Naive thymus-derived CD4-positive, alpha-beta T cell (primary cell): Measurements from ENCODE around the gene HAVCR2. TPM values are rescaled to one million over a fixed set of nuclear protein-coding genes. Genes with fewer than 3 reads are reported as not detected.

Source experiments
- ATAC-seq: fragments of 150-1000 bp; cut with Tn5 transposase; 2 replicates; pipeline ENCODE4 v1.10.0; 2021; ENCODE audit warnings: mild to moderate bottlenecking, moderate library complexity
- CTCF ChIA-PET: fragments of 350-600 bp; sonication (Branson Sonifier 250); formaldehyde crosslinking; loops from one replicate; lab custom pipeline; 2021; ENCODE audit warnings: antibody characterized with exemption; lab: Charles Lee
- POLR2A ChIA-PET: fragments of 350-600 bp; sonication (Branson Sonifier 250); formaldehyde crosslinking; loops from one replicate; lab custom pipeline; 2021; ENCODE audit warnings: antibody characterized with exemption, inconsistent platforms; lab: Charles Lee
- DNase-seq, 9 donors: peaks; one replicate each; pipeline versions ENCODE4 v3.0.0 to v3.0.0-alpha.2; 2020 to 2022; ENCODE audit warnings: mixed read lengths in 1 of 9
- H3K27ac ChIP-seq: one replicate; pipeline ENCODE4 v1.7.0; 2013; ENCODE audit warnings: mild to moderate bottlenecking, low read depth, low read length, moderate library complexity
- H3K27me3 ChIP-seq, 2 donors: one replicate each; pipeline ENCODE4 v1.7.0; 2013; ENCODE audit warnings: low read length in 2 of 2, mild to moderate bottlenecking in 2 of 2, moderate library complexity in 2 of 2; ENCODE audit not compliant: control insufficient read depth in 2 of 2, insufficient read depth in 2 of 2
- H3K36me3 ChIP-seq, 3 experiments: 1 replicate in 2 of 3; 2 replicates in 1 of 3; pipeline ENCODE4 v1.7.0; 2013; ENCODE audit warnings: low read length in 3 of 3, mild to moderate bottlenecking in 3 of 3, moderate library complexity in 1 of 3; ENCODE audit not compliant: insufficient read depth in 3 of 3, control insufficient read depth in 2 of 3
- H3K4me1 ChIP-seq, 2 donors: one replicate each; pipeline ENCODE4 v1.7.0; 2013; ENCODE audit warnings: low read length in 2 of 2, mild to moderate bottlenecking in 2 of 2, moderate library complexity in 1 of 2; ENCODE audit not compliant: control insufficient read depth in 2 of 2, insufficient read depth in 2 of 2
- H3K4me3 ChIP-seq: 2 replicates; pipeline ENCODE4 v1.7.0; 2013; ENCODE audit warnings: mild to moderate bottlenecking, low read length
- H3K9me3 ChIP-seq, 3 experiments: 1 replicate in 2 of 3; 2 replicates in 1 of 3; pipeline ENCODE4 v1.7.0; 2013; ENCODE audit warnings: low read length in 3 of 3; ENCODE audit not compliant: control insufficient read depth in 2 of 3
- H3K27ac Mint-ChIP-seq, 9 donors: one replicate each; pipeline ENCODE4 v1.8.0; 2020 to 2022; ENCODE audit warnings: mixed read lengths in 9 of 9, mild to moderate bottlenecking in 8 of 9, moderate library complexity in 5 of 9, inconsistent platforms in 2 of 9
- H3K27me3 Mint-ChIP-seq, 5 donors: one replicate each; pipeline ENCODE4 v1.8.0; 2021 to 2022; ENCODE audit warnings: mixed read lengths in 5 of 5, mild to moderate bottlenecking in 1 of 5
- H3K36me3 Mint-ChIP-seq, 5 donors: one replicate each; pipeline ENCODE4 v1.8.0; 2020 to 2022; ENCODE audit warnings: mixed read lengths in 5 of 5, mild to moderate bottlenecking in 3 of 5, inconsistent platforms in 1 of 5
- H3K4me1 Mint-ChIP-seq, 7 donors: one replicate each; pipeline ENCODE4 v1.8.0; 2020 to 2022; ENCODE audit warnings: mixed read lengths in 7 of 7, mild to moderate bottlenecking in 3 of 7, inconsistent platforms in 1 of 7
- H3K4me3 Mint-ChIP-seq, 10 donors: one replicate each; pipeline ENCODE4 v1.8.0; 2020 to 2022; ENCODE audit warnings: mild to moderate bottlenecking in 10 of 10, mixed read lengths in 10 of 10, moderate library complexity in 6 of 10, inconsistent platforms in 2 of 10
- H3K9me3 Mint-ChIP-seq, 11 donors: one replicate each; pipeline ENCODE4 v1.8.0; 2020 to 2022; ENCODE audit warnings: mixed read lengths in 11 of 11, mild to moderate bottlenecking in 4 of 11, inconsistent platforms in 1 of 11, moderate library complexity in 1 of 11
- intact Hi-C, 2 donors: fragments of 100-400 bp; cut with micrococcal nuclease; formaldehyde crosslinking; loops; one replicate each; pipeline ENCODE4 v1.15.1; 2023
- polyA plus RNA-seq, 2 donors: library from polyadenylated mRNA; unstranded; fragments of 300-500 nt; fragmentation: Illumina TruSeq; gene quantifications; one replicate each; pipeline ENCODE4 v1.2.3, GENCODE V29; 2021
- total RNA-seq, 6 experiments: library from RNA in 5 of 6; stranded (reverse) in 5 of 6; gene quantifications; 1 replicate in 5 of 6; 2 replicates in 1 of 6; pipeline ENCODE4 v1.2.3 and lab custom pipeline; 2021 to 2026

The HAVCR2 gene
- total and polyA plus RNA-seq, 7 experiments from 2014 or later, result 2.2 to 110 (median 5.5) TPM

- Histone ChIP-seq H3K27me3 (no peaks in the 10 kb centered on the region), H3K4me3 (no peak overlapping the region), H3K4me1 (peaks cover 0 to under 1% of the 10 kb centered on the region in 2 donors), H3K36me3 (no peaks in the 10 kb centered on the region), H3K27ac (no peak overlapping the region), H3K9me3 (peaks cover 0 to 6% (median 0%) of the 10 kb centered on the region in 3 experiments)
- Mint-ChIP-seq H3K27ac (no peak overlapping the region), H3K4me3 (no peak overlapping the region), H3K27me3 (peaks cover 0 to 2% (median 0%) of the 10 kb centered on the region in 5 donors), H3K4me1 (peaks cover 1 to 8% (median 7%) of the 10 kb centered on the region in 7 donors), H3K36me3 (peaks cover 3 to 51% (median 20%) of the 10 kb centered on the region in 5 donors), H3K9me3 (peaks cover 0 to 34% (median 18%) of the 10 kb centered on the region in 11 donors)
- ChIA-PET CTCF (no interaction called here), POLR2A (interaction anchor here (1.0 kb wide), 1 partner anchor 21 kb away, joined by 4 read pairs; the partner anchor contains the start of gene MED7)
- no peak for ATAC-seq
- intact Hi-C loops, result no loop called here
- DNase-seq, result no peak
Measured at GRCh38 chr5:157121709-157122108, 12.9 kb upstream of the HAVCR2 start.

GRCh38 chr5:157120102-157120501 is 11.3 kb upstream of the HAVCR2 start:
- H3K27ac Mint-ChIP-seq, result no peak overlapping the region
- H3K36me3 Mint-ChIP-seq, result peaks cover 3 to 47% (median 20%) of the 10 kb centered on the region in 5 donors
- ATAC-seq, result no peak
- no peak overlapping the region for H3K4me3 Mint-ChIP-seq
- peaks cover 0 to 6% (median 0%) of the 10 kb centered on the region in 3 experiments for H3K9me3 ChIP-seq
- no peaks in the 10 kb centered on the region for H3K36me3 ChIP-seq
- H3K4me1 ChIP-seq, result peaks cover 3 to 6% of the 10 kb centered on the region in 2 donors
- H3K27me3 Mint-ChIP-seq, result peaks cover 0 to 2% (median 0%) of the 10 kb centered on the region in 5 donors
- no peak overlapping the region for H3K4me3 ChIP-seq
- peaks cover 0 to 28% (median 18%) of the 10 kb centered on the region in 11 donors for H3K9me3 Mint-ChIP-seq
- ChIA-PET POLR2A (interaction anchor here (0.6 kb wide), 1 partner anchor 22 kb away, joined by 3 read pairs; no protein-coding TSS in a partner anchor), CTCF (interaction anchor here (0.6 kb wide), 1 partner anchor 227 kb away, joined by 3 read pairs; no protein-coding TSS in a partner anchor)
- H3K4me1 Mint-ChIP-seq, result peaks cover 7 to 16% (median 13%) of the 10 kb centered on the region in 7 donors
- DNase-seq, result no peak
- no peak overlapping the region for H3K27ac ChIP-seq
- intact Hi-C loops, result no loop called here
- H3K27me3 ChIP-seq, result no peaks in the 10 kb centered on the region

- Mint-ChIP-seq H3K4me1 (peaks cover 7 to 37% (median 13%) of the 10 kb centered on the region in 7 donors), H3K27me3 (no peaks in the 10 kb centered on the region), H3K9me3 (peaks cover 0 to 10% (median 6%) of the 10 kb centered on the region in 11 donors), H3K4me3 (peak overlapping the region in 9 of 10 donors; percentile 0 to 77 (median 13)), H3K36me3 (peaks cover 0 to 21% (median 4%) of the 10 kb centered on the region in 5 donors), H3K27ac (peak overlapping the region in 7 of 9 donors; percentile 5 to 75 (median 38))
- ChIA-PET POLR2A (interaction anchor here (0.5 to 1.3 kb wide), 4 partner anchors 18 to 121 kb away, joined by 3 to 6 read pairs (median 4); partner anchors contain the start of gene MED7), CTCF (interaction anchor here (1.3 to 2.0 kb wide), 2 partner anchors 16 to 19 kb away, joined by 6 to 8 read pairs; no protein-coding TSS in a partner anchor)
- Histone ChIP-seq H3K9me3 (peaks cover 0 to 6% (median 0%) of the 10 kb centered on the region in 3 experiments), H3K4me3 (no peak overlapping the region), H3K27ac (no peak overlapping the region), H3K27me3 (no peaks in the 10 kb centered on the region), H3K36me3 (no peaks in the 10 kb centered on the region), H3K4me1 (peaks cover 3 to 6% of the 10 kb centered on the region in 2 donors)
- ATAC-seq (no peak), DNase-seq (peak in 1 of 9 donors; percentile 35)
- intact Hi-C loops, result no loop called here
Measured at GRCh38 chr5:157116483-157116954, 7.7 kb upstream of the HAVCR2 start.

GRCh38 chr5:157115502-157115901 is 6.7 kb upstream of the HAVCR2 start:
- Mint-ChIP-seq H3K4me3 (no peak overlapping the region), H3K27me3 (no peaks in the 10 kb centered on the region), H3K9me3 (peaks cover 0 to 3% (median 0%) of the 10 kb centered on the region in 11 donors), H3K36me3 (peaks cover 0 to 11% (median 0%) of the 10 kb centered on the region in 5 donors), H3K27ac (no peak overlapping the region), H3K4me1 (peaks cover 7 to 45% (median 14%) of the 10 kb centered on the region in 7 donors)
- POLR2A ChIA-PET, result interaction anchor here (0.5 to 1.3 kb wide), 3 partner anchors 14 to 316 kb away, joined by 3 to 5 read pairs (median 4); partner anchors contain the start of gene MED7
- H3K27ac ChIP-seq, result no peak overlapping the region
- intact Hi-C loops, result no loop called here
- H3K4me1 ChIP-seq, result peaks cover 3 to 6% of the 10 kb centered on the region in 2 donors
- no peaks in the 10 kb centered on the region for H3K36me3 ChIP-seq
- H3K27me3 ChIP-seq, result no peaks in the 10 kb centered on the region
- CTCF ChIA-PET, result interaction anchor here (1.3 kb wide), 1 partner anchor 17 kb away, joined by 8 read pairs; no protein-coding TSS in a partner anchor
- H3K9me3 ChIP-seq, result no peaks in the 10 kb centered on the region
- H3K4me3 ChIP-seq, result no peak overlapping the region
- ATAC-seq, result no peak
- DNase-seq, result no peak

- H3K4me1 Mint-ChIP-seq, result peaks cover 7 to 48% (median 15%) of the 10 kb centered on the region in 7 donors
- Histone ChIP-seq H3K4me3 (no peak overlapping the region), H3K27ac (no peak overlapping the region), H3K4me1 (peaks cover 3 to 6% of the 10 kb centered on the region in 2 donors), H3K27me3 (no peaks in the 10 kb centered on the region), H3K36me3 (no peaks in the 10 kb centered on the region), H3K9me3 (no peaks in the 10 kb centered on the region)
- H3K27ac Mint-ChIP-seq, result no peak overlapping the region
- no peak overlapping the region for H3K4me3 Mint-ChIP-seq
- H3K36me3 Mint-ChIP-seq, result peaks cover 0 to 8% (median 0%) of the 10 kb centered on the region in 5 donors
- intact Hi-C loops, result no loop called here
- ChIA-PET CTCF (no interaction called here), POLR2A (interaction anchor here (0.6 kb wide), 1 partner anchor 316 kb away, joined by 3 read pairs; no protein-coding TSS in a partner anchor)
- H3K9me3 Mint-ChIP-seq, result peaks cover 0 to 3% (median 0%) of the 10 kb centered on the region in 11 donors
- ATAC-seq (peak; percentile 16), DNase-seq (no peak)
- no peaks in the 10 kb centered on the region for H3K27me3 Mint-ChIP-seq
Measured at GRCh38 chr5:157115012-157115411, 6.2 kb upstream of the HAVCR2 start.

GRCh38 chr5:157113002-157113401 is 4.2 kb upstream of the HAVCR2 start:
- Histone ChIP-seq H3K27ac (no peak overlapping the region), H3K9me3 (no peaks in the 10 kb centered on the region), H3K4me3 (no peak overlapping the region), H3K27me3 (no peaks in the 10 kb centered on the region), H3K36me3 (no peaks in the 10 kb centered on the region), H3K4me1 (peaks cover 16 to 24% of the 10 kb centered on the region in 2 donors)
- Mint-ChIP-seq H3K27me3 (no peaks in the 10 kb centered on the region), H3K4me3 (peak overlapping the region in 1 of 10 donors; percentile 74), H3K4me1 (peaks cover 17 to 62% (median 35%) of the 10 kb centered on the region in 7 donors), H3K9me3 (no peaks in the 10 kb centered on the region), H3K36me3 (peaks cover 0 to 10% (median 0%) of the 10 kb centered on the region in 5 donors), H3K27ac (peak overlapping the region in 1 of 9 donors; percentile 88)
- POLR2A ChIA-PET, result no interaction called here
- intact Hi-C loops, result no loop called here
- CTCF ChIA-PET, result no interaction called here
- ATAC-seq (no peak), DNase-seq (no peak)
